Occipital lobe (tissue), 2 donors: Measurements from ENCODE around the gene PSMD11. TPM values are rescaled to one million over a fixed set of nuclear protein-coding genes. Genes with fewer than 3 reads are reported as not detected.

ENCODE experiments used
- small RNA-seq: library from RNA; depleted of rRNA; stranded (forward); fragments of <200 nt; gene quantifications from one replicate; pipeline ENCODE3, GENCODE V24; 2014
- total RNA-seq: library from RNA; depleted of rRNA; stranded (reverse); fragments of >200 nt; gene quantifications from one replicate; pipeline ENCODE4 v1.2.3, GENCODE V29; 2014

Gene PSMD11
- total RNA-seq, 1 donor from 2014 or later, result 53.2 TPM

Small RNA genes within 50 kb of the gene (small RNA-seq; reads per million reads assigned to genes)
- not detected for gene AC005899.2
- not detected for gene AC005899.6
- not detected for gene RF00019

Other genes with a start within 250 kb of the PSMD11 start
- gene RHBDL3, start 178.7 kb upstream of the PSMD11 start, total RNA-seq, result 1.6 TPM
- 37.3 TPM for gene C17orf75, start 102.3 kb upstream of the PSMD11 start, total RNA-seq
- 117 TPM for gene ZNF207, start 94.4 kb upstream of the PSMD11 start, total RNA-seq
- 255 TPM for gene CDK5R1, start 42.5 kb downstream of the PSMD11 start, total RNA-seq